SHP77 treated with DMSO at 0.1 percent for 48 hours (cell line): ENCODE data around the gene L3MBTL3.

Source experiments
- DNase-seq: peaks from one replicate; lab custom pipeline; 2025; lab: John Stamatoyannopoulos, UW

Gene L3MBTL3

GRCh38 chr6:130018292-130018743 lies at the start of gene L3MBTL3:
Gene L3MBTL3, plus strand, starts transcription at chr6:130018581. Its CDS starts 24,119 bp downstream, at chr6:130042700.
- DNase-seq, result peak; percentile 17

- DNase-seq, result no peak
These were observed 49.3 kb upstream of the L3MBTL3 start for GRCh38 chr6:129969064-129969463.

GRCh38 chr6:129976110-129976509 lies 42.3 kb upstream of the L3MBTL3 start:
- no peak for DNase-seq

GRCh38 chr6:129978148-129978916 lies 40.0 kb upstream of the L3MBTL3 start:
- no peak for DNase-seq

GRCh38 chr6:129980821-129981220 lies 37.6 kb upstream of the L3MBTL3 start:
- no peak for DNase-seq

- DNase-seq, result no peak
These were observed 36.8 kb upstream of the L3MBTL3 start for GRCh38 chr6:129981598-129981997.

- no peak for DNase-seq
These were observed 29.0 kb upstream of the L3MBTL3 start for GRCh38 chr6:129989396-129989795.

- no peak for DNase-seq
These were observed 25.5 kb upstream of the L3MBTL3 start for GRCh38 chr6:129992881-129993280.

- no peak for DNase-seq
These were observed 24.0 kb upstream of the L3MBTL3 start for GRCh38 chr6:129994410-129994809.

GRCh38 chr6:129996387-129996786 lies 22.0 kb upstream of the L3MBTL3 start:
- DNase-seq, result no peak

GRCh38 chr6:130000526-130001421 lies 17.6 kb upstream of the L3MBTL3 start:
- no peak for DNase-seq

- DNase-seq, result no peak
These were observed 10.0 kb upstream of the L3MBTL3 start for GRCh38 chr6:130008236-130008873.

- no peak for DNase-seq
These were observed 9.2 kb upstream of the L3MBTL3 start for GRCh38 chr6:130009146-130009545.

GRCh38 chr6:130010387-130010786 lies 8.0 kb upstream of the L3MBTL3 start:
- no peak for DNase-seq

GRCh38 chr6:130012728-130013127 lies 5.7 kb upstream of the L3MBTL3 start:
- no peak for DNase-seq

GRCh38 chr6:130018744-130019325 lies 454 bp downstream of the L3MBTL3 start:
- DNase-seq, result no peak

GRCh38 chr6:130019326-130020072 lies 1.1 kb downstream of the L3MBTL3 start:
- no peak for DNase-seq

GRCh38 chr6:130020073-130020906 lies 1.9 kb downstream of the L3MBTL3 start:
- DNase-seq, result no peak

GRCh38 chr6:130020907-130021629 lies 2.7 kb downstream of the L3MBTL3 start:
- DNase-seq, result peak; percentile 51

GRCh38 chr6:130026859-130027258 lies 8.5 kb downstream of the L3MBTL3 start:
- DNase-seq, result no peak
